Measurements from ENCODE around the gene POM121. TPM values are rescaled to one million over a fixed set of nuclear protein-coding genes. Genes with fewer than 3 reads are reported as not detected.
"Not testable (repeated sequence)": the region's sequence is repeated elsewhere in the genome, so short reads cannot be mapped to it uniquely, and the experiment has no call there.

Gene POM121
- total and polyA plus RNA-seq, 10 of the 15 experiments (the other 5 are each of a cell fraction or from before 2014, with no cell fraction given): 2.4 to 65.7 (median 14.1) TPM

DNA sequence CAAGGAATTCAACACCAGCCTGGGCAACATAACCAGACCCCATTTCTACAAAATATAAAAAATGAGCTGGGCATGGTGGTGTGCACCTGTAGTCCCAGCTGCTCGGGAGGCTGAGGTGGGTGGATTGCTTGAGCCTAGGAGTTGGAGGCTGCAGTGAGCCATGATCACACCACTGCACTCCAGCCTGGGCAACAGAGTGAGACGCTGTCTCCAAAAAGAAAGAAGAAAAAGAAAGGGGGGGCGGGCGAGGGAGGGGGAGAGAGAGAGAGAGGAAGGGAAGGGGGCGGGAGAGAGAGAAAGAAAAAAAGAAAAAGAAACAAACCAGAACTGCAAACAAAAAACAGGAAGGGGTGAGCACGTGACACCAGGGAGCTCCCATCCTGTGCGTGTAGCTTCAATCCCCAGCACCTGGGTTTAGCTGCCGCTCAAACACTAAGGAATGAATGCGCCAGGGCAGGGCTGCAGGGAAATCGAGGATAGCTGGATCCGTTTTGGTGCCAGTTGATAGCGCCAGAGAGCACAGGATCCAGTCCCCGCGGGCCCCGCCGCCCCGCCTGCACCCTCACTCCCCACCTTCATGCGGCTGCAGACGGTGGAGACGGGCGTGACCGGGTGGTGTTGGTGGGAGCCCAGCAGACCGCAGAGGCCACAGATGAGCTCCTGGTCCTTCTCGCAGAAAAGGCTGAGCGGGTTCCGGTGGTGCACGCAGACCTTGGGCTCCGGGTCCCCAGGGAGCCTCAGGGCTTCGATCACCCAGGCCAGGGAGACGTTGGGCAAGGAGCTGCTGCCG lies 40.5 kb downstream of the POM121 start:
- H3K79me2 ChIP-seq (ENCODE audit: control insufficient read depth, insufficient read depth, low read length); POLR2A ChIA-PET; H3K4me1 ChIP-seq (ENCODE audit: control insufficient read depth, insufficient read depth, low read length); RAD21 ChIA-PET (ENCODE audit: unreplicated experiment); DNase-seq (ENCODE audit: low read depth, low spot score); BruUV-seq (replicated peaks); FAIRE-seq; H3K4me2 ChIP-seq (ENCODE audit: control insufficient read depth, insufficient read depth); H3K27ac ChIP-seq (ENCODE audit: control insufficient read depth, insufficient read depth); H3K4me3 ChIP-seq; H3K9ac ChIP-seq (ENCODE audit: control insufficient read depth, insufficient read depth, low read length); H3K36me3 ChIP-seq (ENCODE audit: control insufficient read depth in 2 of 2, insufficient read depth in 2 of 2, low read length in 1 of 2); H4K20me1 ChIP-seq (ENCODE audit: control insufficient read depth, insufficient read depth); H2AFZ ChIP-seq (ENCODE audit: control insufficient read depth, low read depth, low read length); H3K9me3 ChIP-seq (replicated peaks; ENCODE audit: control insufficient read depth, insufficient read depth, low read length); H3K27me3 ChIP-seq (replicated peaks in 1 of 2; ENCODE audit: control insufficient read depth in 2 of 2, insufficient read depth in 2 of 2, low read length in 1 of 2); intact Hi-C loops (cut with micrococcal nuclease; ENCODE audit: unreplicated experiment); SMC1A ChIA-PET (ENCODE audit: uncharacterized antibody, unreplicated experiment); in situ Hi-C loops (cut with MboI); CTCF ChIA-PET: not testable (repeated sequence)
- peak; percentile 76 for ATAC-seq
- no CpG with 5 or more reads among the region's 31 CpGs for WGBS (ENCODE audit: insufficient coverage, insufficient replicate concordance, low lambda C conversion rate, missing lambda C conversion rate)

- H2AFZ ChIP-seq (ENCODE audit: control insufficient read depth, low read depth, low read length); FAIRE-seq; RAD21 ChIA-PET (ENCODE audit: unreplicated experiment); H3K9me3 ChIP-seq (replicated peaks; ENCODE audit: control insufficient read depth, insufficient read depth, low read length); H3K4me1 ChIP-seq (ENCODE audit: control insufficient read depth, insufficient read depth, low read length); H3K4me3 ChIP-seq; POLR2A ChIA-PET; BruUV-seq (replicated peaks); H3K9ac ChIP-seq (ENCODE audit: control insufficient read depth, insufficient read depth, low read length); H3K27ac ChIP-seq (ENCODE audit: control insufficient read depth, insufficient read depth); in situ Hi-C loops (cut with MboI); H3K4me2 ChIP-seq (ENCODE audit: control insufficient read depth, insufficient read depth); intact Hi-C loops (cut with micrococcal nuclease; ENCODE audit: unreplicated experiment); H4K20me1 ChIP-seq (ENCODE audit: control insufficient read depth, insufficient read depth); ATAC-seq; H3K27me3 ChIP-seq (replicated peaks in 1 of 2; ENCODE audit: control insufficient read depth in 2 of 2, insufficient read depth in 2 of 2, low read length in 1 of 2); SMC1A ChIA-PET (ENCODE audit: uncharacterized antibody, unreplicated experiment); DNase-seq (ENCODE audit: low read depth, low spot score); H3K36me3 ChIP-seq (ENCODE audit: control insufficient read depth in 2 of 2, insufficient read depth in 2 of 2, low read length in 1 of 2); H3K79me2 ChIP-seq (ENCODE audit: control insufficient read depth, insufficient read depth, low read length); CTCF ChIA-PET: not testable (repeated sequence)
- WGBS (ENCODE audit: insufficient coverage, insufficient replicate concordance, low lambda C conversion rate, missing lambda C conversion rate): 88% methylated on average over 2 of the region's 3 CpGs
Measured at GRCh38 chr7:72966892-72967291, 42.0 kb downstream of the POM121 start.

DNA sequence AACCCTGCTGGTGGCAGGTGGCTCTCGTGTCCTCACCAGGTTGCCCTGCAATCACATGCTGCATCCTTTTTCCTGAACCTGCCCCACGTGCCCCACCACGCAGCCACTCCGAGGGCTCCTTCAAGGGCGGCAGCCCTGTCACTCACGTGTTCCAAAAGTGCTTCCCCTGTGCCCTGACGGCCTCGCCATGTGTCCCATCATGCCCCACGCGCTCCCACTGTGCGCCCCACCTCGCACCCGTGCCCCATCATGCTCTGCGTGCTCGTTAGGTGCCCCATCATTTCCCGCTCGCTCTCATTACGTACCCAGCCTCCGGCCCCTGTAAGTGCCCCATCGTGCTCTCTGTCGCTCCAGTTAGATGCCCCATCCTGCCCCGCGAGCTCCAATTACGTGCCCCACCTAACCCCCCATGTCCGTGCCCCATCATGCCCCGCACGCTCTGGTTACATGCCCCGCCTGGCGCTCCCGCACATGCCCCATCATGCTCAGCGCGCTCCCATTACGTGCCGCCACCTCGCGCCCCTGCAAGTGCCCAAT lies 44.2 kb downstream of the POM121 start, which contains the start of gene TRIM74:
Gene TRIM74 (minus strand): TSS at position 487 of the 537 bp plus-strand sequence. CDS start 3,309 bp downstream, outside the sequence.
- ATAC-seq; CTCF ChIA-PET; intact Hi-C loops (cut with micrococcal nuclease; ENCODE audit: unreplicated experiment); H3K36me3 ChIP-seq (ENCODE audit: control insufficient read depth in 2 of 2, insufficient read depth in 2 of 2, low read length in 1 of 2); H3K27me3 ChIP-seq (replicated peaks in 1 of 2; ENCODE audit: control insufficient read depth in 2 of 2, insufficient read depth in 2 of 2, low read length in 1 of 2); SMC1A ChIA-PET (ENCODE audit: uncharacterized antibody, unreplicated experiment); H2AFZ ChIP-seq (ENCODE audit: control insufficient read depth, low read depth, low read length); RAD21 ChIA-PET (ENCODE audit: unreplicated experiment); in situ Hi-C loops (cut with MboI); H3K9me3 ChIP-seq (replicated peaks; ENCODE audit: control insufficient read depth, insufficient read depth, low read length); H3K4me3 ChIP-seq; H3K4me1 ChIP-seq (ENCODE audit: control insufficient read depth, insufficient read depth, low read length); H3K27ac ChIP-seq (ENCODE audit: control insufficient read depth, insufficient read depth); DNase-seq (ENCODE audit: low read depth, low spot score); H3K4me2 ChIP-seq (ENCODE audit: control insufficient read depth, insufficient read depth); FAIRE-seq; POLR2A ChIA-PET; H3K79me2 ChIP-seq (ENCODE audit: control insufficient read depth, insufficient read depth, low read length); BruUV-seq (replicated peaks); H3K9ac ChIP-seq (ENCODE audit: control insufficient read depth, insufficient read depth, low read length); H4K20me1 ChIP-seq (ENCODE audit: control insufficient read depth, insufficient read depth): not testable (repeated sequence)
- 93% methylated on average over 7 of the region's 36 CpGs for WGBS (ENCODE audit: insufficient coverage, insufficient replicate concordance, low lambda C conversion rate, missing lambda C conversion rate)

- H4K20me1 ChIP-seq (ENCODE audit: control insufficient read depth, insufficient read depth); ATAC-seq; BruUV-seq (replicated peaks); POLR2A ChIA-PET; in situ Hi-C loops (cut with MboI); SMC1A ChIA-PET (ENCODE audit: uncharacterized antibody, unreplicated experiment); DNase-seq (ENCODE audit: low read depth, low spot score); H3K27ac ChIP-seq (ENCODE audit: control insufficient read depth, insufficient read depth); H3K36me3 ChIP-seq (ENCODE audit: control insufficient read depth in 2 of 2, insufficient read depth in 2 of 2, low read length in 1 of 2); H3K9ac ChIP-seq (ENCODE audit: control insufficient read depth, insufficient read depth, low read length); RAD21 ChIA-PET (ENCODE audit: unreplicated experiment); H3K79me2 ChIP-seq (ENCODE audit: control insufficient read depth, insufficient read depth, low read length); H3K4me3 ChIP-seq; H3K4me1 ChIP-seq (ENCODE audit: control insufficient read depth, insufficient read depth, low read length); CTCF ChIA-PET; H3K9me3 ChIP-seq (replicated peaks; ENCODE audit: control insufficient read depth, insufficient read depth, low read length); H2AFZ ChIP-seq (ENCODE audit: control insufficient read depth, low read depth, low read length); intact Hi-C loops (cut with micrococcal nuclease; ENCODE audit: unreplicated experiment); H3K27me3 ChIP-seq (replicated peaks in 1 of 2; ENCODE audit: control insufficient read depth in 2 of 2, insufficient read depth in 2 of 2, low read length in 1 of 2); H3K4me2 ChIP-seq (ENCODE audit: control insufficient read depth, insufficient read depth); FAIRE-seq: not testable (repeated sequence)
- 93% methylated on average over 8 of the region's 29 CpGs for WGBS (ENCODE audit: insufficient coverage, insufficient replicate concordance, low lambda C conversion rate, missing lambda C conversion rate)
Measured at GRCh38 chr7:72969688-72970087, 44.8 kb downstream of the POM121 start.

All from GM12878 (cell line).